Islet of Langerhans (tissue), 1 donor: ENCODE data around the gene ATG5.
A peak's percentile ranks its signal among the peaks of the same experiment; 100 is the strongest.

Source experiments
- FAIRE-seq: peaks from one replicate; lab custom pipeline; 2011; peaks lifted over from hg19 to GRCh38; lab: Jason Lieb, UNC

ATG5 gene

DNA sequence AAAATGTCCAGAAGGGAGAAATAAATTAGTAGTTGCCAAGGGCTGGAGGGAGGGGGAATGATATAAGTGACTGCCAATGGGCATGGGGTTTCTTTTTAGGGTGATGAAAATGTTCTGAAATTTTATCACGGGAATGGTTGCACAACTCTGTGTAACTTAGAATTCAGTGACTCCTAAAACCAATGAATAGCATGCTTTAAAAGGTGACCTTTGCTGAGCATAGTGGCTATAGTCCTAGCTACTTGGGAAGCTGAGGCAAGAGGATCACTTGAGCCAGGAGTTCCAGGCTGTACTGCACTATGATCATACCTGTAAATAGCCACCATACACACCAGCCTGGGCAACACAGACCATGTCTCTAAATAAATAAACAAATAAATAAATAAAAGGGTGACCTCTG is 109.0 kb downstream of the ATG5 start:
- FAIRE-seq: no peak

DNA sequence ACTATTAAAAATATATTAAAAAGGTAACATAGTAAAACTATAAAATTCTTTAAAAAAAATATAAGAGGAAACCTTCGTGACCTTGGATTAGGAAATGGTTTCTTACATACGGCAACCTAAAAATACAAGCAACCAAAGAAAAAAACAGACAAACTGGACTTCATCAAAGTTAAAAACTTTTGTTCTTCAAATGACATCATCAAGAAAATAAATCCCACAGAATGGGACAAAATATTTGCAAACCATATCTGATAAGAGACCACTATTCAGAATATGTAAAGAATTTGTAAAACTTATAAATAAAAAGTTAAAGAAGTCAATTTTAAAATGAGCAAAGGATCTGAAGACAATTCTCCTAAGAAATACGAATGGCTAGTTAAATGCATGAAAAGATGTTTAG is 110.0 kb downstream of the ATG5 start:
- no peak for FAIRE-seq

GRCh38 chr6:106214531-106214930 is 111.0 kb downstream of the ATG5 start:
- peak; percentile 79 for FAIRE-seq

GRCh38 chr6:106213660-106214289 is 111.8 kb downstream of the ATG5 start:
- no peak for FAIRE-seq

- no peak for FAIRE-seq
Measured at GRCh38 chr6:106212576-106212975, 113.0 kb downstream of the ATG5 start.

DNA sequence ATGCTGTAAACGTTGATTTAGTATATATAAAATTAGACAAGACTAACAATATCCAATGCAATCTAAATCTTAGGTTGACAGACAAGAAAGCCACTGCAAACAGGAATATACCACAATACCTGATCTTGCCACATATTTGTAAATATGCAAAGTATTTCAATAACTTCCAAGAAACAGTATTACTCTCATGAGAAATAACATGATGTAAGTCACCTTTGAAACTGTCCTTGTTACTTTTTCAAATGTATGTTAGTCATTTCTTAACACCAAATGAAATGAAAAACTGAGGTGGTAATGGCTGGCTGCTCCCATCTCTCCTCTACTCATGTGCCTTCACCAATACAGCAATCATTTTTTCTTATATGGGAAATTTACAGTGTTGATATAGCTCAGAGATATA is 118.7 kb downstream of the ATG5 start:
- no peak for FAIRE-seq

GRCh38 chr6:106204961-106205360 is 120.6 kb downstream of the ATG5 start:
- no peak for FAIRE-seq

DNA sequence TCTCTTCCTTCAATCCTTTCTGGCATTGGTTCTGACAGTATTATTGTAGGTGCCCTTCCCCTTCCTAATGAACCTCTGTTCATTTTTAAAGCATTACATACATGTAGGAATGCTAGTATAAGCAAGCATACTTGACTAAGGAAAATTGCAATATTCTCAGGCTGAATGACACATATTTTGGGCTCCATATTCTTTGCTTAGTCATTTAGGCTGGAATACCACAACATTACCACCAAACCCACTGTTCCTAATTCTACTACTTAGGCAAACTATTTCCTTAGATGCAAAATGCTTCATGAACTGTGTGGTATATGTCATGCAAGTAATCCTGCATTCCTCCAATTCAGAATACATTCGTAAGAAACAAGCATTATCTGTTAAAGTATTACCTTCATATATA is 125.6 kb downstream of the ATG5 start:
- no peak for FAIRE-seq

DNA sequence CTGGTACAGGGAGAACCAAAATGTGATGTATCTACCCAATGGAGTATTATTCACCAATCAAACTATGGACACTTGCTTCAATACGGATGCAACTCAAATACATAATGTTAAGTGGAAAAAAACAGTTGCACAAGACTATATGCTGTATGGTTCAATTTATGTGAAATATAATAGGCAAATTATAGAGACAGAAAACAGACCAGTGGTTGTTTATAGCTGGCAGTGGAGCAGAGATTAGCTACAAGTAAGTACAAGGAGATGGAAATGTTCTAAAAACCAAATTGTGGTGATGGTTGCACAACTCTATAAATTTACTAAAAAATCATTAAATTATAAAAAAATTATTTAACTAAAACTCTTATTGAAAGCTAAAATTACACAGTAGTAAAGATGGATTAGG is 126.2 kb downstream of the ATG5 start:
- no peak for FAIRE-seq

DNA sequence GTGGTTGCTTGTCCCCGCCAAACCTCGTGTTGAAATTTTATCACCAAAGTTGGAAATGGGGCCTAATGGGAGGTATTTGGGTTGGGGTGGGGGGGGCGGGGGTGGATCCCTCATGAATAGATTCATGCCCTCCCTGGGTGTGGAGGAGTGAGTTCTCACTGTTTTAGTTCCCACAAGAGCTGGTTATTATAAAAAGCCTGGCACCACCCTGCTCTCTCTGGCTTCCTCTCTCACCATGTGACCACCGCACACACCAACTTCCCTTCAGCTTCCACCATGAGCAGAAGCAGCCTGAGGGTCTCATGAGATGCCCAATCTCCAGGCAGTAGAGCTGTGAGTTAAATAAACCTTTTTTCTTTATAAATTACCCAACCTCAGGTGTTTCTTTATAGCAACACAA is 128.1 kb downstream of the ATG5 start:
- no peak for FAIRE-seq

DNA sequence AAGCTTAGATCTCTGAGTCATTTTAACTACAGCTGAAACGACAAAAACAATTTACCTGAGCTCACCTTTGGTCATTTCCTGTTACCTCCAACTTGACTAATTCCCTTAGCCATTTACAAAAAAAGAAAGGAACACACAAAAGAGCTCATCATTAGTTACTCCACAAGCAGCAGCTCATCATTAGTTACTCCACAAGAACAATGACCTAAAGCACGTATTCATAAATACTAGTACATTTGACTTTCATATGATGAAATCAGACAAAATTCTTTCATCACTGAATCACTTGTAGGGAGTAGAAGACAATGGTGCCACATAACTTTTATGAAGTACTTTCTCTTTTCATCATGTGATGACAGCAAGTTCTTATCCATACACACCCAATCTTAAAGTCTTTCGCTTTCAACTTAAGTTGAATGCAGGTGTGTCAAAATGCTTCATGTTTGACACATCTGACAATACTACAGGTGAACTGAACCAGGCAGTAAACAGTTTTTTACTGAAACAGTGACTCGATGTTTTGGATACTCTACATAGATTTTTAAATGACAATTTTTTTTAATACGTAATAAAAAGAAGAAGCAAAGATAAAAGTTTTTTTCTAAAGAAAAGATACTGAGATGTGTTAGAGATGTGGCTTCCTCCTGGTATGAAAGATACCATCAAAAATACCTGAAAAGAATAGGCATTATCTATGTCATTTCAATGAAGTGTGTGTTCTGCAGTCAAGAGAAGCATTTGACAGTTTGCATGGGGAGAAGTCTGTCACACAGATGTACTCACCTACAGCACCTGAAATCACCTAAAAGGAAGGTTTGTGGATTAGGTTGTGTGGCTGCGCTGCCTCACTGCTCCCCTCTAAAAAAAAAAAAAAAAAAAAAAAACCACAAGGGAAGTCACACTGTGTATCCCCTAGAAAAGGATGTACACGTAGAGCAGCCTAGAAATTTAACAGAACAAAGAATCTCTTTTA is 130.3 kb downstream of the ATG5 start:
- peak; percentile 33 for FAIRE-seq

DNA sequence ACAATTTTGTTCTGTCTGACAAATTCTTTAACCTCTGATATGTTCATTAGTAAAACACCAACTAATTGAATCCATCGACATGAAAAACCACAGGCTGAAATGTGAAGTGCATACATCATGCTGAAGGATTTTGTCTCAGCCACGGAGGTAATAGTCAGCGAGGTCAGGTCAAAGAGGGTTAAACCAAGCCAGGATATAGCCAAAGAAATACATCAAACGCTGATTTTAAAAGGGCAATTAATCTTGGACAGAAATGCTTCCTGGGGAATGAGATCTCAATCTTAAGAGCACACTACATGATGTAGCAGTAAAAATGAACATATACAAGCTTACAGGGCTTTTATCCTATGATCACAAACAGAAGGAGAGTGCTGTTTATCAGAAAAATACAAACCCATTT is 132.7 kb downstream of the ATG5 start:
- no peak for FAIRE-seq

GRCh38 chr6:106188104-106188794 is 137.3 kb downstream of the ATG5 start:
- FAIRE-seq: peak; percentile 55

GRCh38 chr6:106187424-106187982 is 138.1 kb downstream of the ATG5 start:
- no peak for FAIRE-seq

GRCh38 chr6:106186714-106187113 is 138.8 kb downstream of the ATG5 start:
- no peak for FAIRE-seq

GRCh38 chr6:106186172-106186571 is 139.4 kb downstream of the ATG5 start:
- FAIRE-seq: no peak

DNA sequence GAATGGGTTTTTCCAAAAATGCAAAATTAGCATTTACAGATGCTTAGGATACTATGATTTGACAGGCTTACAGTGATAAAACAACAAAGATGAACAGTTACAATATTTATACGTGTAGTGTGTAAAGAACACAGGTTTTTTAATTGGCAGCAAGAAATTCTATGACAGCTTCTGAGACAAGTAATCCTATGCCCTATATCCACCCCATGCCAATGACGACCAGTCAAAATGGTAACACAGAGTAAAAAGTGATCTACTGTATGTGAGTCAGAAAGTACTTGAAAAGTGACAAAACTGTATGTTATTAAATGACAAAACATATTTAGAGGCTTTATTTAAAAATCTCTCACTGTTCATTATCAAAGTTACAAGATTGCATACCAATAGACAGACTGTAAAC is 139.9 kb downstream of the ATG5 start:
- no peak for FAIRE-seq

GRCh38 chr6:106184629-106185028 is 140.9 kb downstream of the ATG5 start:
- no peak for FAIRE-seq

DNA sequence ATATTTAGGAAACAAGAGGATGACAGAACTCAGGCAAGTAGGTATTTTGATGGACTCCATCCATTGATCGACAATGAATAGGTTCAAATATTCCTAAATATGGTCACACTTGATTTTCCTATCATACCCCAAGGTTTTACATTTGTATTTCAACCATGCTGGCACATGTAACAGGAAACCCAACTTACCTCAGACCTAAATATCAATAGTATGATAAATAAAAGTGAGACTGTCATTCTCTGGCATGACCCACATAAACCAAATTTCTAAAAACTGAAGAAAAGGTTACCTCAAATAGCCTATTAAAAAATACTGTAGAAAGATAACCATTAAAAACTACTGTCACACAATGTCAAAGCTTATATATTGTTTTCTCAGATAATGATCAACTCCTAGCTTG is 142.1 kb downstream of the ATG5 start:
- FAIRE-seq: no peak

GRCh38 chr6:106182455-106182854 is 143.1 kb downstream of the ATG5 start:
- no peak for FAIRE-seq

- FAIRE-seq: no peak
Measured at GRCh38 chr6:106181664-106182418, 143.7 kb downstream of the ATG5 start.

DNA sequence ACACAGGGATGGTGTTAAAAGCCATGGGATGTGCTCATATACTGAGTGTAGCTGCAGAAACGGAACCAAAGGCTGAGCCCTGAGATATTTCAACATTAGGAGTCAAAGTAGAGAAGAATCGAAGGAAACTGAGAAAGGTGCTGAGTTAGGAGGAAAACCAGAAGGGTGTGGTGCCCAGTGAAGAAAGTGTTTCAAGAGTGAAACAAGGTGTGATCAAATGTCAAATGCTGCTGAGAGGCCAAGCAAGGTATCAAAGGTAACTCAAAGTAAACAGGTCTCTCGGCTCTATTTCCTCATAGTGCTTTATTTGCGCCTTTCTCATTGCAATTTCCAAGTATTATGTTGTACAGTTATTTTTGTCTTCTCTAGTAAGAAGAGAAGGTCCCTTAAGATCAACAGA is 145.4 kb downstream of the ATG5 start:
- FAIRE-seq: no peak
